Mesodermal cell (in vitro differentiated cells): Measurements from ENCODE around the gene GHRHR.

ENCODE experiments used
- H3K27ac ChIP-seq: 2 replicates; pipeline ENCODE4 v1.7.0; 2013; ENCODE audit warnings: mild to moderate bottlenecking, low read depth, low read length, moderate library complexity; ENCODE audit not compliant: severe bottlenecking
- H3K36me3 ChIP-seq: 2 replicates; pipeline ENCODE4 v1.7.1; 2013; ENCODE audit warnings: mild to moderate bottlenecking, low read length, moderate library complexity; ENCODE audit not compliant: control insufficient read depth, insufficient read depth
- H3K4me1 ChIP-seq: one replicate; pipeline ENCODE4 v1.7.1; 2013; ENCODE audit warnings: mild to moderate bottlenecking, low read length; ENCODE audit not compliant: insufficient read depth, control insufficient read depth, poor library complexity, severe bottlenecking
- H3K4me3 ChIP-seq: 2 replicates; pipeline ENCODE4 v1.7.0; 2013; ENCODE audit warnings: low read length, control low read depth, mild to moderate bottlenecking; ENCODE audit not compliant: insufficient read depth, poor library complexity, severe bottlenecking; ENCODE audit errors: extremely low read depth
- H3K9me3 ChIP-seq: 2 replicates; pipeline ENCODE4 v1.7.1; 2013; ENCODE audit warnings: mild to moderate bottlenecking, low read length, moderate library complexity; ENCODE audit not compliant: control insufficient read depth
- WGBS, 2 experiments: methylation state at CpG; one replicate each; pipeline ENCODE4 v1.1.5; 2013; ENCODE audit warnings: missing lambda C conversion rate in 2 of 2; ENCODE audit not compliant: insufficient coverage in 2 of 2; 5-methylcytosine and 5-hydroxymethylcytosine counted together

GHRHR gene

DNA sequence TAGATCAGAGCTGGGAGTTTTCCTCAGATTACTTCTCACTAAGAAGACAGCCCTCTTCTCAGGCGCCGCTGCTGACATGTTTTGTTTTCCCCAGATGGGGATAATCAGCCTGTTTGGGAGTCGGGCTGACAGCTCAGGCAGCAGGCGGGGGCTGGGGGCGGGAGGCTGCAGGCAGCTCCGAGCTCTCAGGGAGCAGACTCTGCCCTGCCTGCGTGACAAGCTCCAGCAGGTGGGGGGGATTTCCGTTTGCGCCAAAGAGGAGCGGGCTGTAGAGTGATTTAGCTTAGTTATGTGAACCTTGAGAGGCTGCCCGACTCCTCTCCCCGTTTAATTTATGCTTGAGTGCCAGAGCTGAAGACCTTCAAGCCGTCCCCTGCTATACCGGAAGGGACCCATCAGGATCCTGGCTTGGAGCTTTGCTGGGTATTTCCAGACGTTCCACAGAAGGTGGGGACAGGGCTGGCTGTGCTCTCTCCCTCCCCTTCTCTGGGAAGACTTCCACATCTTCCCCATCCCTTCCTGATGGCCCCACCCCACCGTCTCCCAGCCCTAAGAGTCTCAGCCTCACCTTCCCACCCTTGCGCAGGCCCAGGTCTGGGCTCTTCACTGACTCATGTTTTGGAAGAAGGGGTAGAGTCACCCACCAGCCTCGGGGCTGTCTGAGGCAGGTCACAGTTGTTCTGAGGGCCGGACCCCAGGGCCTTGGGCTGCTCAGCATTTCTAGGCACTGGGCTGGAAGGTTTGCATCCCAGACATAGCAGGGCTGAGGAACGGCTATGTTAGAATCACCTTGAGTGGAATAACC lies 63.6 kb downstream of the GHRHR start:
- Histone ChIP-seq H3K4me1 (peaks cover 11% of the 10 kb centered on the region), H3K9me3 (no peaks in the 10 kb centered on the region), H3K4me3 (no peak overlapping the region), H3K27ac (peak overlapping the region; percentile 59), H3K36me3 (no peaks in the 10 kb centered on the region)
- 36 to 54% methylated on average over 9 to 10 of the region's 20 CpGs for WGBS, 2 experiments

DNA sequence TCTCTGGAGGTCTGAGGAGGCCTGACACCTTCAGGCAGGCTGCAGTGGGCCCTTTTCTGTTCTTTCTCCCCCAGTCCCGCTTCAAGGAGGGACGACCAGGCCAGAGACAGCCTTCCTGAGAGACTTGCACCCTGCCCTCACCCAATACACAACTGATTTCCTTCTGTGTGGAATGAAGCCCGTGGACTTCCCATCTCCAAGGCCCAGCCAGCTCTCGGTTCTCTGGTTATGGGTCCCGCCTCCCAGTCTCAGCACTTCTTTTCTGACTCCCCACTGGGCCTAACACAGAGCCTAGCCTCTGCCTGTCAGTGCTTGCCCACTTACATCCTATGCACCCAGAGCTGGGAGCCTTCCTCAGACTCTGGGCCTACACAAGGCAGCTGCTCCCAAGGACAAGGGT lies 64.3 kb downstream of the GHRHR start:
- Histone ChIP-seq H3K4me3 (no peak overlapping the region), H3K4me1 (peaks cover 11% of the 10 kb centered on the region), H3K9me3 (no peaks in the 10 kb centered on the region), H3K27ac (no peak overlapping the region), H3K36me3 (no peaks in the 10 kb centered on the region)
- WGBS, 2 experiments, result 61 to 76% methylated on average over 4 of the region's 5 CpGs

DNA sequence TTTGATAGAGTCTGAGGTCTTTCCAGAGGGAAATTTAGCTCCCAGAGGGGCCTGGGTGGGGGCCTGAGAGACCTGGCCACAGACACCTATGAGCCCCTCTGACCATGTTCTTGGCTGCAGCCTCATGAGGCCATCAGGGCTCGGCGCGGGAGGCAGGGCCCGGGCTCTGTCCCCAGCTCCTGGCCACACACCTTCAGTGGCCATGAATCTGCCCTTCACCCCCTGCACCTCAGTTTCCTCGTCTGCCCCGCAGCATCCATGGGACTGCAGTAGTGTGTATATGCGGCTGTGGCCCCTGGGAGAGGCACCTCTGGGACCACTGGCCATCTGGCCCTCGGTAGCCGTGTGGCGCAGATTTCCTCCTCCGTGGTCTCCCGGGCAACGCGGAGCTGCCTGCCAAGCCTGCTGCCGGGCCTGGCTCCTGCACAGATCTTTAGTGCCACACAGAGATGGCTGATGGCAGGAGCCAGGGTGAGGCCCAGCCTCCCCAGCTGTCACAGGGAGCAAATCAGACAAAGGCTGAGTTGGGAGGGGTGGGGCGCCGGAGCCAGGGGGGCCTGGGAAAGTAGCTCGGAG lies 64.8 kb downstream of the GHRHR start:
- H3K4me3 ChIP-seq, result no peak overlapping the region
- no peaks in the 10 kb centered on the region for H3K9me3 ChIP-seq
- H3K36me3 ChIP-seq, result no peaks in the 10 kb centered on the region
- H3K27ac ChIP-seq, result no peak overlapping the region
- peaks cover 11% of the 10 kb centered on the region for H3K4me1 ChIP-seq
- 87 to 89% methylated on average over 15 to 18 of the region's 18 CpGs for WGBS, 2 experiments
